H1 (cell line): ENCODE results near the gene PSMB1. TPM values are rescaled to one million over a fixed set of nuclear protein-coding genes. Genes with fewer than 3 reads are reported as not detected.

Experiments
- CTCF ChIA-PET: fragments of 300-600 bp; sonication (Branson Sonifier 250); formaldehyde crosslinking; loops from one replicate; lab custom pipeline; 2021; ENCODE audit not compliant: partially characterized antibody; lab: Charles Lee
- POLR2A ChIA-PET: fragments of 300-600 bp; sonication (Branson Sonifier 250); formaldehyde crosslinking; loops from one replicate; lab custom pipeline; 2021; ENCODE audit warnings: inconsistent platforms; ENCODE audit not compliant: partially characterized antibody; lab: Charles Lee
- DNase-seq, 2 experiments: peaks; one replicate each; pipeline versions ENCODE4 v3.0.0 to v3.0.0-alpha.2; 2010 to 2022; ENCODE audit warnings: low spot score in 2 of 2, low read depth in 1 of 2, mixed read lengths in 1 of 2
- FAIRE-seq: peaks from 2 replicates; lab custom pipeline; 2011; peaks lifted over from hg19 to GRCh38; lab: Jason Lieb, UNC
- H2AFZ ChIP-seq: 2 replicates; pipeline ENCODE4 v1.8.1; 2012; ENCODE audit warnings: low read length, inconsistent platforms
- H2AK5ac ChIP-seq: 2 replicates; pipeline ENCODE4 v1.6.1; 2013; ENCODE audit warnings: low read depth, low read length
- H2BK120ac ChIP-seq: replicated peaks from 2 replicates; pipeline ENCODE3; 2013; ENCODE audit warnings: low read depth, low read length, inconsistent platforms
- H2BK12ac ChIP-seq: 2 replicates; pipeline ENCODE4 v1.6.1; 2013; ENCODE audit warnings: low read depth, low read length
- H2BK15ac ChIP-seq: 2 replicates; pipeline ENCODE4 v1.6.1; 2013; ENCODE audit warnings: low read length
- H2BK20ac ChIP-seq: 2 replicates; pipeline ENCODE4 v1.6.1; 2013; ENCODE audit warnings: low read length
- H2BK5ac ChIP-seq: 2 replicates; pipeline ENCODE4 v1.6.1; 2013; ENCODE audit warnings: low read depth, low read length
- H3K14ac ChIP-seq: 2 replicates; pipeline ENCODE4 v1.6.1; 2013; ENCODE audit warnings: inconsistent platforms; ENCODE audit not compliant: insufficient read length
- H3K18ac ChIP-seq: 2 replicates; pipeline ENCODE4 v1.6.1; 2013; ENCODE audit warnings: low read length; ENCODE audit errors: extremely low read depth
- H3K23ac ChIP-seq: 2 replicates; pipeline ENCODE4 v1.6.1; 2013; ENCODE audit warnings: inconsistent platforms; ENCODE audit not compliant: insufficient read length
- H3K23me2 ChIP-seq: 2 replicates; pipeline ENCODE4 v1.6.1; 2013; ENCODE audit warnings: low read depth, low read length
- H3K27ac ChIP-seq: 2 replicates; pipeline ENCODE4 v1.6.1; 2011; ENCODE audit warnings: low read depth, low read length, inconsistent platforms
- H3K27me3 ChIP-seq, 4 experiments: replicated peaks in 1 of 4; 1 replicate in 1 of 4; 2 replicates in 3 of 4; pipeline versions ENCODE4 v1.6.1 to v1.8.1; 2011 to 2013; ENCODE audit warnings: low read length in 3 of 4, mild to moderate bottlenecking in 3 of 4, inconsistent platforms in 2 of 4, mixed read lengths in 2 of 4, moderate library complexity in 1 of 4; ENCODE audit not compliant: control insufficient read depth in 3 of 4, insufficient read depth in 3 of 4; ENCODE audit errors: extremely low read depth in 1 of 4
- H3K36me3 ChIP-seq, 4 experiments: 2 replicates each; pipeline versions ENCODE4 v1.6.1 to v1.8.1; 2011 to 2013; ENCODE audit warnings: mild to moderate bottlenecking in 4 of 4, low read length in 3 of 4, moderate library complexity in 2 of 4, control low read depth in 1 of 4, inconsistent platforms in 1 of 4; ENCODE audit not compliant: insufficient read depth in 4 of 4, control insufficient read depth in 2 of 4
- H3K4ac ChIP-seq: replicated peaks from 2 replicates; pipeline ENCODE3; 2013; ENCODE audit warnings: low read length, low read depth, mixed read lengths, inconsistent platforms; ENCODE audit not compliant: insufficient read length
- H3K4me1 ChIP-seq, 4 experiments: replicated peaks in 1 of 4; 1 replicate in 1 of 4; 2 replicates in 3 of 4; pipeline versions ENCODE4 v1.6.1 to v1.8.1; 2011 to 2013; ENCODE audit warnings: low read length in 3 of 4, inconsistent platforms in 2 of 4, mixed read lengths in 1 of 4; ENCODE audit not compliant: insufficient read depth in 4 of 4, control insufficient read depth in 3 of 4
- H3K4me2 ChIP-seq, 2 experiments: 2 replicates each; pipeline versions ENCODE4 v1.6.1 to v1.8.1; 2011 to 2013; ENCODE audit warnings: low read depth in 2 of 2, low read length in 2 of 2, control low read depth in 1 of 2, inconsistent platforms in 1 of 2, mild to moderate bottlenecking in 1 of 2; ENCODE audit not compliant: insufficient read depth in 1 of 2
- H3K4me3 ChIP-seq, 4 experiments: fragments of 200-600, 300-600 bp in 1 of 4; sonication (generic), shearing (Covaris generic), sonication (Bioruptor Twin) in 1 of 4; 2 replicates each; pipeline versions ENCODE4 v1.5.1 to v1.8.1; 2011 to 2016; ENCODE audit warnings: low read length in 4 of 4, low read depth in 3 of 4, control low read depth in 2 of 4, inconsistent platforms in 2 of 4, mild to moderate bottlenecking in 2 of 4, mixed read lengths in 1 of 4, moderate library complexity in 1 of 4; ENCODE audit not compliant: insufficient read depth in 2 of 4; ENCODE audit errors: extremely low read depth in 1 of 4
- H3K56ac ChIP-seq: replicated peaks from 2 replicates; pipeline ENCODE3; 2013; ENCODE audit warnings: low read depth, mild to moderate bottlenecking, mixed read lengths, low read length, inconsistent platforms; ENCODE audit not compliant: insufficient read length
- H3K79me1 ChIP-seq: 2 replicates; pipeline ENCODE4 v1.6.1; 2013; ENCODE audit warnings: low read depth, low read length, control low read depth
- H3K79me2 ChIP-seq, 2 experiments: 2 replicates each; pipeline versions ENCODE4 v1.6.1 to v1.8.1; 2012 to 2013; ENCODE audit warnings: low read length in 2 of 2, mild to moderate bottlenecking in 2 of 2, inconsistent platforms in 1 of 2; ENCODE audit not compliant: insufficient read depth in 2 of 2, control insufficient read depth in 1 of 2
- H3K9ac ChIP-seq, 4 experiments: replicated peaks in 1 of 4; 1 replicate in 1 of 4; 2 replicates in 3 of 4; pipeline versions ENCODE4 v1.6.1 to v1.8.1; 2011 to 2013; ENCODE audit warnings: low read depth in 3 of 4, low read length in 3 of 4, control low read depth in 2 of 4, mild to moderate bottlenecking in 2 of 4, moderate library complexity in 2 of 4, inconsistent platforms in 1 of 4; ENCODE audit errors: extremely low read depth in 1 of 4
- H3K9me3 ChIP-seq, 2 experiments: 2 replicates each; pipeline versions ENCODE4 v1.6.1 to v1.8.1; 2012 to 2013; ENCODE audit warnings: mild to moderate bottlenecking in 2 of 2, moderate library complexity in 2 of 2, control low read depth in 1 of 2, inconsistent platforms in 1 of 2, low read depth in 1 of 2, low read length in 1 of 2, mixed read lengths in 1 of 2; ENCODE audit not compliant: insufficient read depth in 2 of 2
- H4K20me1 ChIP-seq, 2 experiments: replicated peaks in 1 of 2; 2 replicates each; pipeline versions ENCODE3 to v1.8.1; 2011 to 2013; ENCODE audit warnings: inconsistent platforms in 2 of 2, low read length in 2 of 2, mild to moderate bottlenecking in 1 of 2; ENCODE audit not compliant: insufficient read depth in 2 of 2, control insufficient read depth in 1 of 2
- H4K5ac ChIP-seq: 2 replicates; pipeline ENCODE4 v1.6.1; 2013; ENCODE audit warnings: low read length, low read depth, mixed read lengths, inconsistent platforms; ENCODE audit not compliant: insufficient read length
- H4K8ac ChIP-seq: 2 replicates; pipeline ENCODE4 v1.8.0; 2013; ENCODE audit warnings: mild to moderate bottlenecking, moderate library complexity, low read length, inconsistent platforms; ENCODE audit not compliant: insufficient read depth; ENCODE audit errors: extremely low read depth
- H4K91ac ChIP-seq: replicated peaks from 2 replicates; pipeline ENCODE3; 2013; ENCODE audit warnings: low read length, mixed read lengths, inconsistent platforms; ENCODE audit not compliant: insufficient read length
- CBX5 ChIP-seq: fragments of 300-800, 300-1000 bp; sonication (generic); IDR thresholded peaks from 2 replicates; pipeline ENCODE4 v1.7.1; 2016; ENCODE audit warnings: antibody characterized with exemption, low read length, low read depth
- CEBPB ChIP-seq: IDR thresholded peaks from 2 replicates; pipeline ENCODE4 v1.6.1; 2012; ENCODE audit warnings: low read depth, low read length
- CHD2 ChIP-seq: IDR thresholded peaks from 2 replicates; pipeline ENCODE4 v1.6.1; 2012; ENCODE audit warnings: low read length, improper control_type of control experiment
- GABPA ChIP-seq: IDR thresholded peaks from 2 replicates; pipeline ENCODE4 v1.6.1; 2011; ENCODE audit warnings: mild to moderate bottlenecking, low read length, moderate library complexity, borderline replicate concordance; ENCODE audit not compliant: insufficient read depth
- NRF1 ChIP-seq: IDR thresholded peaks from 2 replicates; pipeline ENCODE4 v1.6.1; 2011; ENCODE audit warnings: mild to moderate bottlenecking, low read depth, low read length, improper control_type of control experiment
- PHF8 ChIP-seq: fragments of 200-600 bp; sonication (generic); conservative IDR thresholded peaks from 2 replicates; pipeline ENCODE4 v1.7.1; 2012; ENCODE audit warnings: low read depth, mild to moderate bottlenecking, inconsistent platforms, low read length, moderate library complexity
- SIN3A ChIP-seq, 2 experiments: IDR thresholded peaks in 1 of 2; conservative IDR thresholded peaks in 1 of 2; 2 replicates each; pipeline ENCODE4 v1.6.1; 2011 to 2012; ENCODE audit warnings: low read length in 2 of 2, improper control_type of control experiment in 1 of 2, low read depth in 1 of 2, mild to moderate bottlenecking in 1 of 2
- SIRT6 ChIP-seq: IDR thresholded peaks from one replicate; pipeline ENCODE4 v1.7.1; 2012; ENCODE audit warnings: low read length, inconsistent platforms
- SRF ChIP-seq: IDR thresholded peaks from 2 replicates; pipeline ENCODE4 v1.6.1; 2011; ENCODE audit warnings: mild to moderate bottlenecking, low read depth, low read length, moderate library complexity
- TAF1 ChIP-seq: IDR thresholded peaks from 2 replicates; pipeline ENCODE4 v1.6.1; 2011; ENCODE audit warnings: mild to moderate bottlenecking, low read depth, low read length
- TCF12 ChIP-seq: IDR thresholded peaks from 2 replicates; pipeline ENCODE4 v1.6.1; 2011; ENCODE audit warnings: low read depth, mild to moderate bottlenecking, low read length
- TEAD4 ChIP-seq: IDR thresholded peaks from 2 replicates; pipeline ENCODE4 v1.6.1; 2012; ENCODE audit warnings: low read depth, low read length, inconsistent platforms, mixed read lengths
- WGBS, 2 experiments: shearing (Covaris generic) in 1 of 2; methylation state at CpG; one replicate each; pipeline versions ENCODE4 v1.1.6 to v1.1.7; 2013 to 2015; ENCODE audit warnings: low lambda C conversion rate in 2 of 2, mixed read lengths in 2 of 2, inconsistent platforms in 1 of 2, low coverage in 1 of 2, missing lambda C conversion rate in 1 of 2; ENCODE audit not compliant: insufficient replicate concordance in 2 of 2, insufficient coverage in 1 of 2, insufficient read length in 1 of 2; ENCODE audit errors: extremely low coverage in 1 of 2, missing lambda C conversion rate in 1 of 2; 5-methylcytosine and 5-hydroxymethylcytosine counted together
- polyA plus RNA-seq, 7 experiments: library from polyadenylated mRNA; depleted of rRNA in 3 of 7; stranded (reverse) in 5 of 7; unstranded in 2 of 7; fragments of >200 nt in 5 of 7; fragments of 200-250 nt in 2 of 7; gene quantifications; 1 replicate in 5 of 7; 2 replicates in 1 of 7; 4 replicates in 1 of 7; pipeline versions ENCODE4 v1.2.1 to v1.2.3, GENCODE V29; 2011 to 2013; ENCODE audit warnings: missing spikeins in 2 of 7, mixed read lengths in 2 of 7
- total RNA-seq: library from RNA; stranded (reverse); fragmentation: NEBNext Ultra II Directional; extraction: Animal tissue kit (Norgen Biotek cat#: 25700); gene quantifications from 2 replicates; pipeline ENCODE4 v1.2.1, GENCODE V29; 2021
- TF ChIP-seq, protein P1 (sequence below): IDR thresholded peaks from 2 replicates; pipeline ENCODE4 v1.6.1; 2012; ENCODE audit warnings: low read length, inconsistent platforms

The PSMB1 gene
- total and polyA plus RNA-seq, 2 of the 8 experiments (the other 6 are each of a cell fraction or from before 2014, with no cell fraction given) = 237 to 609 TPM

DNA sequence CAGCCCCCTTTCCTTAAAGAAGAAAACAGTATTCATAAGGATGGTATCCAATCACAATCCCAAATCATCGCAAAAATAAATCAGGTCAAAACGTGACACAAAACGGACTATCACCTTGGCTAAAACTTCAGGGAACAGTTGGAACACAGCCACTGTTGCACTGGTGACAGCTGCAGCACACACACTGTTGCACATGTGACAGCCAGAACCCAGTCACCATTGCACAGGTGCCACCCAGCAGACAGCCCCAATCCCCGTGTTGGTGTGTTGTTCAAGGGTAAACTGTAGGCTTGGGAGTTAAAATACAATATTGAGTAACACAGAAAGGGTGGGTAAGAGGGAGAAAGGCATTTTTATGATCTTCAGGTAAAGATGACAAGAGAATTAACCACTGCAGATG lies 15.8 kb downstream of the PSMB1 start:
- peaks cover 29 to 83% (median 58%) of the 10 kb centered on the region in 4 experiments for H3K36me3 ChIP-seq
- H3K4me2 ChIP-seq = no peak overlapping the region
- CTCF ChIA-PET = no interaction called here

More for the DNA sequence above, 15.8 kb downstream of the PSMB1 start:
- Histone ChIP-seq H2BK12ac (no peak overlapping the region), H3K9me3 (no peaks in the 10 kb centered on the region), H3K79me1 (no peaks in the 10 kb centered on the region; the same call in 1 of the 2 replicates), H4K20me1 (peaks cover 6 to 10% of the 10 kb centered on the region in 2 experiments), H2AK5ac (no peak overlapping the region), H3K4me1 (no peaks in the 10 kb centered on the region), H2BK15ac (no peak overlapping the region), H4K8ac (no peak overlapping the region), H3K79me2 (peaks cover 0 to 13% of the 10 kb centered on the region in 2 experiments; a peak in 1 of 4 replicates), H3K23me2 (no peaks in the 10 kb centered on the region), H3K56ac (no peak overlapping the region), H3K27me3 (no peaks in the 10 kb centered on the region), H3K4ac (no peak overlapping the region), H2BK5ac (no peak overlapping the region), H4K91ac (no peak overlapping the region), H3K9ac (no peak overlapping the region), H3K14ac (no peak overlapping the region)
- POLR2A ChIA-PET = interaction anchor here (1.0 to 1.4 kb wide), 2 partner anchors 15 to 747 kb away, joined by 3 to 5 read pairs; partner anchors contain the start of gene PSMB1
- DNase-seq = no peak
- TF ChIP-seq NRF1 (no peak), PHF8 (no peak), GABPA (no peak), CHD2 (no peak), CBX5 (no peak), SRF (no peak), TEAD4 (no peak), SIN3A (conservative IDR thresholded peaks at IDR 0.05 in 1 of 2, IDR thresholded peaks at IDR 0.05 in 1 of 2; ENCODE audit: low read depth in 1 of 2, low read length in 2 of 2) (no peak), TAF1 (no peak), SIRT6 (no peak), CEBPB (no peak), TCF12 (no peak)
- TF ChIP-seq, protein P1, sequence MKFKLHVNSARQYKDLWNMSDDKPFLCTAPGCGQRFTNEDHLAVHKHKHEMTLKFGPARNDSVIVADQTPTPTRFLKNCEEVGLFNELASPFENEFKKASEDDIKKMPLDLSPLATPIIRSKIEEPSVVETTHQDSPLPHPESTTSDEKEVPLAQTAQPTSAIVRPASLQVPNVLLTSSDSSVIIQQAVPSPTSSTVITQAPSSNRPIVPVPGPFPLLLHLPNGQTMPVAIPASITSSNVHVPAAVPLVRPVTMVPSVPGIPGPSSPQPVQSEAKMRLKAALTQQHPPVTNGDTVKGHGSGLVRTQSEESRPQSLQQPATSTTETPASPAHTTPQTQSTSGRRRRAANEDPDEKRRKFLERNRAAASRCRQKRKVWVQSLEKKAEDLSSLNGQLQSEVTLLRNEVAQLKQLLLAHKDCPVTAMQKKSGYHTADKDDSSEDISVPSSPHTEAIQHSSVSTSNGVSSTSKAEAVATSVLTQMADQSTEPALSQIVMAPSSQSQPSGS = no peak
- TF ChIP-seq, all 59 proteins: peak for 0
- Histone ChIP-seq H4K5ac (no peak overlapping the region), H2BK20ac (no peak overlapping the region), H3K23ac (no peak overlapping the region), H3K4me3 (no peak overlapping the region), H2BK120ac (no peak overlapping the region), H3K27ac (no peak overlapping the region), H3K18ac (no peak overlapping the region), H2AFZ (no peak overlapping the region)
- FAIRE-seq = no peak
- 91% methylated on average over 4 of the region's 4 CpGs; no CpG with 5 or more reads in 1 of the 2 experiments for WGBS, 2 experiments
